HG03135 (cell line): Measurements from ENCODE around the gene HPD.
"Not testable (repeated sequence)": the region's sequence is repeated elsewhere in the genome, so short reads cannot be mapped to it uniquely, and the experiment has no call there.

Experiments used
- ATAC-seq: cut with Tn5 transposase; IDR thresholded peaks from one replicate; pipeline ENCODE4 v1.9.1; 2021; ENCODE audit warnings: mild to moderate bottlenecking, moderate library complexity; ENCODE audit not compliant: unreplicated experiment

Gene HPD

DNA sequence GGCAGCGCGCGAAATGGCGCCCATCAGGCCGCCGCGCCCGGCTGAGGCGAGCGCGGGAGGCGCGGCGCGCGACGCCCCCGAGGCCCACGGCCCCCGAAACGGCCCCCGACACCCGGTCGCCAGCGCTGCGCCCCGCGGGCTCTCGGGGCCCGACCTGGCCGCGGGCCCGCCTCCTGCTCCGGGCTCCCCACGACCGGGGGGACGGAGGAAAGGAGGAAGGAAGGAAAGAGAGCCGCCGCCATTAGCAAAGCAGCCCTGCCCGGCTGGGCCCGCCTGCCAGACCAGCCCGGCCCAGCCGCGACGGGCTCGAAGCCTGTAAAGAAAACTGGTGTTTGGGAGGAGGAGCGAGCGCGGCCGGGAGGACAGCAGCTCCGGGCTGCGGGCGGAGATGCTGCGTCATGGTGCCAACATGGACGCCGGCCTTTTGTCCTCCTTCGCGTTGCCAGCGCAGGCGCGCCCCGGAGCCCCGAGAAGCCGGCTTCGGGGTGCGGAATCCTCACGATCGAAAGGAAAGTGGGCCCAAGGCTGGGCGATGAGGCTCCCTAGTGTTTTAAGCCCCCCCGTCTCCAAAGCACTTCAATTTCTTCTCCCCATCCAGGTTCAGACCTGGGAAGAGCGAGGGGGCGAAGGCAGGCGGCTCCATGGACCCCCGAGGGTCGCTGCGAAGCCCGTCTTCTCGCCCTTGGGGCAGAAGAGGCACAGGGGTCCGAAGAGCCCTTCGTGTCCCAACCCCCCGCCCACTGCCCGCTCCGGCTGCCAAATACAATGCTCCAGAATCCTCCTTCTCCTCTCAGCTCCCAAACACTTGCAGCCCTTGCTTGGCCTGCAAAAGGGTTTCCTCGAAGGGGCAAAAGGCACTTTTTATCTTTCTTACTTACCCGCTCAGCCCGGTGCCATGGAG lies 57.7 kb downstream of the HPD start:
- ATAC-seq = no peak

DNA sequence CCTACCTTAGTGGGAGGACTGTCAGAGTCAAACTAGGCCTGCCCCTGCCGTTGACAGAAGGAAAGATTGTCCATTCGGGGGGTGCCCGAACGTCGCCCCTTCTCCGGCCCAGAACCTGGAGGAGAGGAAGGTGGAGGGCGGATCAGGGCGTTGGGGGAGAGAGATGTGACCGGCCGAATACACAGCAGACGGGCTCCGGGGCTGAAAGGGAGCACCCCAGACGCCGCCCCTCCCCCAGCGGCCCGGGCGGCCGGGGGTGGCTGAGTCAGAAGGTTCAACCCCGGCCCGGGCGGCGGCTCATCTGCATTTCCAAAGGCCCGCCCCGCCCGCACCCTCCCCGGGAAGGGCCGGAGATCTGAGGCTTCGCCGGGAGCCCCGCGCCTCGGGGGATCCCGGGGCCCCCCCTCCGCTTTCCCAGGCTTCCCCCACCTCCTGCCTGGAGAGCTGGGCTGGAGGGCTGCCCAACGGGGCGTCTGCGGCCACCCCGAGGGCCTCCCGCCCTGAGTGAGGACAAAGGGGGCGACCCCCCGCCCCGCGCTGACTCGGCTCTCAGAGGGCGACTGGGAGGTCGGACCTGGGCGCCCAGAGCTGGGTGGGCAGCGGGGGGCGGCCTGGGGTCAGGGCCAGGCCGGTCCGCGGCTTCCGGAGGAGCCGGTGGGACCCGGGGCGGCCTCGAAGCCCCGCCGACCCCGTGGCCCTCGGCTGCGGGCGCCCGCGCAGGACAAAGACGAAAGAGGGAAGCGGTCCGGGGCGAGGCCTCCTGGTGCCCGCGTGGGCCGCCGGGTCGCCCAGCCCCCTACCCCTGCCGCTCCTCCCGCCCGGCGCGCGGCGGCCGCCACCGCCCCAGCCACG lies 58.6 kb downstream of the HPD start:
- no peak for ATAC-seq

DNA sequence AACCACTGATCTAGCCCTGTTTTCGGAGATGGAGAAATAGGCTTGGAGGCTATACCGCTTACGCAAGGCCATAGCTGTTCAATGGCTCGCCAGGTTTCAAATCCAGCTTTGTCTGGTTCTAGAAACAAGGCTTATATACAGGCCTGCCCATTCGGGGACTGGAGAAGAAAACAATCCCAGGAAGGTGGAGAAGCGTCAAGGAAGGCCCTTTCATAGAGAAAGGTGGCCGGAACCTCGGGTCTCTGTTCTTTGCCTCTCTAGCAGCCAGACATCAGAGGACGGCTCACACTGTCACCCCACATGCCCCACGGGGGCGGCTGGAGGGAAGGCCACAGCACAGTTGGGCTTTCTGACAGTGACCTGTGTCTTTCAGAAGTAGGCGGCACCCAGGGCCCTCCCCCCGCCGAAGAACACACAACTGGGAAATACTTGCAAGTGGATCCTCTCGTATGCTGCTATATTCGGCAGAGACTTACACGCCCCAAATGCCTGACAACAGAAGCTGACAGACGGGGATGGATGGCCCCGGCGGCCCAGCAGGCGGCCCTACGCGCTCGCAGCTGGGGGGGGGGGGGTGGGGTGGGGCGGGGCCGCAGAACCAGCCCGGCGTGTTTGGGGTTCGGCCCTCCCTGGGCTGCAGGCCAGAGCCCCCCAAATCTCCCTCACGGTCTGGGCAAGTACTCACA lies 59.4 kb downstream of the HPD start:
- no peak for ATAC-seq

DNA sequence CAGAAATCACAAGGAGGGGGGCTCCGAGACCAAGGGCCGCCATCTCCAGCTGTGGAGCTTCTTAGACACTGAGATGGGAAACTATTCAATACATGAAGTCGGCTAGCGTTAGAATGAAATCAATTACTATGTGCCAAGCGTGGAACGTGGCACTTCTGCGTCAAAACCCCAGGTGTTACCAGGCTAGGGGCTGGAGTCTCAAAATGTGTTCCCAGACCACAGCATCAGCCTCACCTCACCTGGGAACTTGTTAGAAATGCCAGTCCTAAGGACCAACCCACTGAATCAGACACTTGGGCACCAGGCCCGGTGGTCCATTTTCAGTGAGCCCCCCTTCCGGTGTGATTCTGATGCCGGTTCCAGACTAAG lies 59.9 kb downstream of the HPD start:
- ATAC-seq = no peak

DNA sequence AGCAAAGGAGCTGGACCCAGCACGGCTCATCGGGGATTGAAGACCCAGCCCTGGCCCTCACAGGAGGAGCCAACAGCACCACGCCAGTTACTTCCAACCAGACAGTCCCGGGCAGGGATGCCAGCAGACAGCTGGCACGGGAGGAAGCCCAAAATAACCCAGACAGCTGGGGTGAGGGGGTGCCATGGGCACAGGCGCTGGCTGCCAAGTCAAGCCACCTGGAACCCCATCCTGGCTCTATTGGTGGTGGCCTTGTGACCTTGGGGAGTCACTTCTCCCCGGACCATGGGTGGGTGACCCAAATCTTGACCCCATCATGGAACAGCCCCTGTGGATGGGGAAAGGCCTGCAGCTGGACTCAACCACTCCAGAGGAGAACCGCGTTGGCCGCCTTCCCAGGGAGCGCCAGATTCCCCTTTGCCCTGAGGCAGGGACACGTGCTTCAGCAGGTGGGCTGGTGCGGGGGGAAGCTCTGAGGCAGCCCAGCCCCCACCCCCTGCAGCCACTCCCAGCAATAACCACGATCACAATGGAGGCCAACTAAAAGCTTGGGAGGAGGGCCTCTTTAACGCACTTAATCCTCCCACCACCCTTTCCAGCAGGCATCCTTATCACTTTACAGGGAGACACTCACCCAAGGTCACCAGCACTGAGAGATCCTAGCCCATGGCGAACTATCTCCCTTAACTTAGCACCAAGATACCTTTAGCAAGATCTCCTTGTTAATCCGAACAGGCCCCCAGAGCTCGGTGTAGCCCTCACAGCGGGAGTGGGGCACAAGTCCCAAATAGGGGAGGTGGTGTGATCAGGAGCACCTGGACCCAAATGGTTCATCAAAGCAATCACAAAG lies 60.5 kb downstream of the HPD start:
- no peak for ATAC-seq

DNA sequence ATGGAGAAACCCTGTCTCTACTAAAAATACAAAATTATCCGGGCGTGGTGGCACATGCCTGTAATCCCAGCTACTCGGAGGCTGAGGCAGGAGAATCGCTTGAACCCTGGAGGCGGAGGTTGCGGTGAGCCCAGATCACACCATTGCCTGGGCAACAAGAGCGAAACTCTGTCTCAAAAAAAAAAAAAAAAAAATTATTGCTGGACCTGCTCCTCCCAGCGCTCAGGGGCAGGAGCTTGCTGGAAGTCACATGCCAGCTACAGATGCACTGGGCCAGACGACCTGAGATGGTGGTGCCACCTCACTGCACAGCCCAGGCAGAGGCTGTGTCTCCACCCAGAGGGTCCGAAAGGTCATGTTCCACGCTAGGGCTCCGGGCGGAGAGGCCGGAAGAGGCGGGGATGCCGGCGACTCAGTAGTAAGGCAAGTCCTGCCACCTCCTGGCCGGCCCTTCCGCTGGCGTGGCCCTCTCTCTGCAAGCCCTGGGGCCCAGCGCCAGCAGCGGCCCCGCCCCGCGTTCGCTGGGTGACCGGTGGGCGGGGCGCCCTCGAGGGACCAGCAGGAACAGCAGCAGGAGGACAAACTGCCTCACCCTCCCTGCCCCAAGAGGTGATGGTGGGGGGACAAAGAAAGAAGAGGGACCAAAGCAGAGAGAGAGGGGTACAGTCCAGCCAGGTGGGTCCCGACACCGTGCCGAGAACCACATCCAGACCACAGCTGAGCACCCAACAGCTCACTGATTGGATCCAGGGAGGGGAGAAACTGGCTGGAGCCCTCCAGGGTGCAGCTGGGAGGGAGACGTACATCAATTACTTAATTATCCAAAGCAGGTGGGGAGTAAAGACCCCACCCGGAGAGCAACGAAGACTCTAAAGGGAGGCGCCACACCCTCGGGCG lies 61.6 kb downstream of the HPD start:
- ATAC-seq = no peak

DNA sequence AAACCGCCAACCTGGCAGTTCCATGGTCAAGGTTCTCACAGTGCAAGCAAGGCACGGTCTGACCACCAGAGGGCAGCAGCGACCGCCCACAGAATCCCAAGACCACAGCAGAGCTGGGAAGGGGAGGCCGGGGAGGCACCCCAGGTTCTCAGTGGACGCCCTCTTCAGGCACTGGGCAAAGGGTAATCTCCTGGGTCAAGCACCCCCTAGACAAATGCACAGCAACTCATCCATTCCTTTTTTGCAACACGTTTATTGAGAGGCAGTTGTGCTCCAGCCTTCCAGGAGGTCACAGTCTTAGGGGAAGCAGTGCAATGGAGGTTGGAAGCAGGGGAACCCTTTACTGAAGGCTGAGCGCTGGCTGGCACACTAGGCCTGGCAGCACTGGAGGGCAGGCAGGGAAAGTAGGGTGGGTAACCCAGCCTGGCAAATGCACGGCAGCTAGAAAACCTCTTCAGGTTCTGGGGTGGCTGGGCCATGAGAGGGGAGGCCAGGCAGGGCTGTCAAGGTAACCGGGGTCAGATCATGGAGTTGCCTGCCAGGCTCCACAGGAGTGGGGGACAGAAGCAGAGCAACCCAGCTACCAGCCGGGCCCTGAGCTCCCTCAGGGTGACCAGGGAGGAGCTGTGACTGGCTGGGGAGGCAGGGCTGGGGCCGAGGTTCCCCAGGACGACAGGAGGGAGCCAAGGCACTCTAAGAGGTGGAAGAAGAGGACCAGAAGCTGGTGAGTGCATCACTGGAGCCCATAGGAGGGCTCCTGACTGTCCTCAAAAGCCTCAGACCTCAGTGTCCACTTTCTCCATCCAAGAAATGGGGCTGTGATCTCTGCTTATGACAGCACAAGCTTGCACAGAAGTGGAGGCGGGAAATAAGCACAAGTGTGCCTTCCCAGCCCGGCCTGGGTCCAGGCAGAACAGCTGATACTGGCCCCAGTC lies 63.4 kb downstream of the HPD start:
- no peak for ATAC-seq

DNA sequence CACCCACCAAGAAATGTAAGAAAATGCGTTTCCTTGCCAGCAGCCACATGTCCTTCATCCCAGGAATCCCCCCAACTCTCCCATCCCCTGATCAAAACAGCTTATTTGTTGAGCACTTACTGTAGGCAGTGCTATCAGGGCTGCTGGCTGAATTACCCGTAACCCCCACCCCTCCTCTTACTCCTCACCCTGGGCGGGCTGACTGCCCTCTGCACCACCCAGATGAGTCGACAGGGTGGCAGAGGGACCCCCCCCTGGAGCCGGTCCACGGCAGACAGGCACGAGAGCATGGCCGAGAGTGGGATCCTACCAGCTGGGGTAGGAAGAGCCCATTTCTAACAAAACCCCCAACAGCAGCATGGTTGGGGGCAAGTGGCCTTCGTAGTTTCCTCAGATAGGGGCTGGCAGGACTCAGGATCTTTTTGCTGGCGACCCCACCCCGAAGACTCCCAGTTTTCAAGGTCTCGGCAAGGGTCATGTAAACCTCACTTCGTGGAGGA lies 64.1 kb downstream of the HPD start:
- ATAC-seq = no peak

DNA sequence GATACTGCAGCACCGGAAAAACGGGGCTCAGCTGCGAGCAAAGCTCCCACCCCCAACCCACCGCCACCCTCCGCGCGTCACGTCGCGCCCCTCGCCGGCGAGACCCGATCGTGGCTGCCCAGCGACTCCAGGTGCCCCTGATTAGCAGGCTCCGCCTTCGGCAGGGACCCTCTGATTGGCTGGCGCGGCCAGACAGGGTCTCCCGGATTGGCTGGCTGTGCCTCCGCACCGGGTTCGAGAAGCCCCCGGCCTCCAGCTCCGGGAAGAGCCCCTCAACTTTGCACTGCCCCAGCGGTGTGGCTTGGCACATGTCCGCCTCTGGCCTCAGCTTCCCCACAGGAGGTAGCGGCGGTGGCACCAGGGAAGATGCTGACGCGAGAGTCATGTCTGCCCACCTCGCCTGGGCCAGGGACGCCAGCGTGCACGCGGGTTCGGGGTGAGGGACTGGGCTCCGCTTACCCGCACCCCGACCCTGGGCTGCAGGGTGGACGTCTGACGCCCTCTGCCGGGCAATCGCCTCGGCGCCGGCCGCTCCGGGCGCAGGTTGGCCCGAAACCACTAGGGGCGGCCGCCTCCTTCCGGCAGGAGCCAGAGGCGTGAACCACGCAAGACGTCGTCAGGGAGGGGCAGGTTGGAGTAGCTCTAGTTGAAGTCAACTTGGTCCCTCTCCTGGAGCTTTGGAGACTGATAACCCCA lies 64.7 kb downstream of the HPD start:
- ATAC-seq = peak; percentile 48

DNA sequence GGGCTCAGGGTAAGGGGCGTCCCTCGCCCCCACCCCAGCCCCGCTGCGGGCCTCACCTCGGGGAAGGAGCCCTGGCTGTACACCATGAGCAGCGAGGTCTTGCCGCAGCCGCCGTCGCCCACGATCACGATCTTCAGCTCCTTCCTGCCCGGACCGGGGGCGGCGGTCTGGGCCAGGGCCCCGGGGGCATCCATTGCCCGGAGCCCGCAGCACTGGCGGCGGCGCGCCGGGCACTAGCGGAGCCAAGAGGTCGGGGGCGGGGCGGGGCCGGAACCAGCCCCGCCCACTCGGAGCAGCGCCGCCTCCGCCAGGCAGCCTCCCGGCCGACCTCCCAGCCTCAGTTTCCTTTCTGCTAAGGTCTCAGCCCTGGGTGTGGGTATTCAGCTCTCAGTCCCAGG lies 65.2 kb downstream of the HPD start, which contains the start of gene RHOF:
Gene RHOF (minus strand): TSS at position 249 of the 398 bp plus-strand sequence. CDS start 55 bp downstream, at position 194.
- peak; percentile 8 for ATAC-seq

DNA sequence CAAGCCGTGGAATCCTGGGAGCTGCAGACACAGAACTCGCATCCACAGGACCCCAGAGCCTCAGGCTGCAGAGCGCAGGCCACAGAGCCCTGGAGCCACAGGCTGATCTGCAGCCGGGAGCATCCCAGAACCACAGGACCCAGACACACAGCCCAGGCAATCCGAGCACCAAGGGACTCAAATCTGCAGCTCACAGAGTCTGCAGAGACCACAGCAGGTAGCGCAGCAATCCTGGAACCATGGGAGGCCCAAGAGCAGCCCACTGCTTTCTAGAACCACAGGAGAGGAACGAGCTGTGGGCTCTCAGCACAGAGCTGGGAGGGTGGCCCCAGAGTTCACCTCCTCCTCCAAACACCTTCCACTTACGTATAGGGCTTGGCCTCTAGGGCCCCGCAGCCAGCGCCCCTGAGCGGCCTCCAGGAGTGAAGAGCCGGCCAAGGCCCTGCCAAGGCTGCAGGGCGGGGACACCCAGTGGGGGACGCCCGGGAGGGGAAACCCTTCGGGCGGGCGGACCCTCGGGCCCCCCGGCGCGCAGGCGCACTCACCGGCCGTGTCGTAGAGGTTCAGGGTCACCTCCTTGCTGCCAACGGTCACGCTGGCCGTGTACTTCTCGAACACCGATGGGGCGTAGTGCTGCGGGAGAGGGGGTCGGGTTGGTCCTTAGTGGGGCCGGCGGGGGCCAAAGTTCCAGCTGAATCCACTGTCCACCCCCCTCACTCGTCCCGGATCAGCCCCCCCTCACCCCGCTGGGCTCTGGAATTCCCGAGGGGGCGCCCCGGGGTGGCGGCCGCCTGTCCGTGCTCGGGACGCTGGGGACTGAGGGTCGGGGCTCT lies 65.8 kb downstream of the HPD start:
- ATAC-seq = no peak

DNA sequence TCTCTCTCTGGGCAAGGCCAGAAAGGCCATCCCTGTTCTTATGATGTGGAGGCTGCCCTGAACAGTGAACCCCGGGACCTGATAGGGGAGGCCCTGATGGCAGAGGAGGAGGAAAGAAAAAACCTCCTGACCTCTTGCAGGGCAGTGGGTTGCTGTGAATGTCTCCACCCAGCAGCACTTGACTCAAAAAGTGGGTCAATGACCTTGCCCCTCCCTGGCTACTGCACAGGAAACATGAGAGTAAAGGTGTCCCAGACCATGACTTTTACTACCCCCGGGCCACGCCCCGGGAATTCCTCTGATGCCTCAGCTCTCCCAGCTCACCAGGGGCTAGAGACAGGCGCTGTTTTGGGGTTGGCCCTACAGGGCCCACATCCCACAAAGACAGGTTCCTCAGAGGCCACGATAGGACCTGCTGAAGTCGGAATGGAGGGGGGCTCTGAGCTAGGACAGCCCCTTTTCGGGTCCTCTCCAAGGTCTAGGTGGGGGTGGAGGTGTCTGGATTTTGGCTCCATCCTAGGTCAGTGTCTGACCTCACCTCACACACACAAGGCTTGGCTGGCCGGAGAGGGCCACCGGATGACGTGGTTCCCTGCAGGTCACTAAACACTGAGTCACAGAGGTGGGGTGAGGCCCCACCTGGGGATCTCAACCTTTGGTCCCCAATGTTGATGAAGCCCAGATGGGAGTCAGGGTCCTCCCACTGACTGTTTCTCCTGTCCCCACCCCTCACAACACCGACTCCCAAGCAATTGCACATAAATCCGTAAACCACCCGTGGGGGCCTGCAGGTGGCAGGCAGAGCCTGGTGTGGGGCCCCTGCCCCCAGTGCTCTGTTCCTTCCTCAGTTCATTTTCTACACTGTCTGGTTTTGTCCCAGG lies 66.7 kb downstream of the HPD start:
- ATAC-seq = no peak

DNA sequence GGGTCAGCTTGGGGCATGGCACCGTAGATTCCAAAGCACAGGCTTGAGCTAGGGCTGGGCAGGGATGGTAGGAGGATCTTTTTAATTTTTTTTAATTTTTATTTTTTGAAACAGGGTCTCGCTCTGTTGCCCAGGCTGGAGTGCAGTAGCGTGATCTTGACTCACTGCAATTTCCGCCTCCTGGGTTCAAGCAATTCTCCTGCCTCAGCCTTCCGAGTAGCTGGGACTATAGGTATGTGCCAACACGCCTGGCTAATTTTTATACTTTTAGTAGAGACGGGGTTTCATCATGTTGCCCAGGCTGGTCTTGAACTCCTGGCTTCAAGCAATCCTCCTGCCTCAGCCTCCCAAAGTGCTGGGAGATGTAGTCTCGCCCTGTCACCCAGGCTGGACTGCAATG lies 67.9 kb downstream of the HPD start:
- not testable (repeated sequence) for ATAC-seq

DNA sequence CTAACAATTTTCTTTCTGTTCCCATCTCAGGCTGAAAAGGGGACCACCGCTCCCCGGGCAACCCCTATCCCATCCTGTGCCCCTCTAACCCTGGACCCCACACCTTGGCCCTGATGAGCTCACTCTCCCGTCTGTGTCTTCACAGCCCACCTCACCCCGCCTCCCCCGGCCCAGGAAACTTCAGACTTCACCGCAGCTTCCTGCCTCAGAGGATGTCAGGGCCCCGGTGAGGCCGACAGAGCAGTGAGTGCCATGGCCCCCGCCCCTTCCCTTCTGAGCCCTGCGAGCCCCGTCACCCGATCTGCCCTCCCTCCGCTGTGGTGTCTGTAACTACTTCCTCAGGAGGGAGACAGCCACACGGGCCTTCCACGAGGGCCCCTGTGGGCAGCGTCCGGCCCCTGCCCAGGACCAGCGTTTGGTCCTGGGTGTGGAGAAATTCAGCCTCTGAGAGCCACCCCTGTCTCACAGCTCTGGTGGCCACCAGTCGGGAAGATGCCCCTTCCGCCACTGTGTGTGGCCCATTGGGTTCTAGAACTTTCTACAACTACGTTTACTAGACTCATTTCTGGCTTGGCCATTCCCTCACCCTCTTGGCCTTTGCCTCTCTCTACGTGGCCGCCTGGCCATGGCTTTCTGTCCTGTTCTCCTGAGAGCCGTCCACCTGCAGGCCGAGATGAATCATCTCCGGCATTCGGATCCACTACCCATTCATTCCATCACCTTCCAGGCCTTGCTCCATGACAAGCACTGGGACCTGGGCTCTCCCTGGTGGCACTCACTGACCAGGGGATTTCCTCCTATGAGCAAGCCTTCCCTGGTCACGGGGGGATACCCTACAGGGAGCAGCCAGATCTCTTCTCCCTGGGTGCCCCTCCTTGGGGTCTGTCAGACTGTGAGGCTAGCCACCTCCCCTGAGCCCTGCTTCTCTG lies 68.6 kb downstream of the HPD start:
- ATAC-seq = peak; percentile 48
